BLaER1 (cell line): ENCODE data around the gene GFER.
"Not testable (repeated sequence)": the region's sequence is repeated elsewhere in the genome, so short reads cannot be mapped to it uniquely, and the experiment has no call there.

ENCODE experiments used
- H3K27ac ChIP-seq: shearing (Covaris generic); formaldehyde crosslinking; 2 replicates; pipeline ENCODE4 v1.8.1; 2022
- H3K27me3 ChIP-seq: shearing (Covaris generic); formaldehyde crosslinking; 2 replicates; pipeline ENCODE4 v1.8.1; 2022
- H3K36me3 ChIP-seq: shearing (Covaris generic); formaldehyde crosslinking; 2 replicates; pipeline ENCODE4 v1.8.1; 2022
- H3K4me1 ChIP-seq: shearing (Covaris generic); formaldehyde crosslinking; 2 replicates; pipeline ENCODE4 v1.8.1; 2022
- H3K4me2 ChIP-seq: shearing (Covaris generic); formaldehyde crosslinking; 2 replicates; pipeline ENCODE4 v1.8.1; 2022
- H3K4me3 ChIP-seq: shearing (Covaris generic); formaldehyde crosslinking; 2 replicates; pipeline ENCODE4 v1.8.1; 2022
- H3K9ac ChIP-seq: shearing (Covaris generic); formaldehyde crosslinking; 2 replicates; pipeline ENCODE4 v1.8.1; 2022
- H3K9me3 ChIP-seq: shearing (Covaris generic); formaldehyde crosslinking; 2 replicates; pipeline ENCODE4 v1.8.1; 2022
- H4K20me1 ChIP-seq: shearing (Covaris generic); formaldehyde crosslinking; 2 replicates; pipeline ENCODE4 v1.8.1; 2022
- Cebpa-rat ChIP-seq: shearing (Covaris generic); IDR thresholded peaks from 2 replicates; pipeline ENCODE4 v1.8.1; 2022

The GFER gene

GRCh38 chr16:2033057-2033908 is 49.3 kb downstream of the GFER start:
- peak overlapping the region; percentile 65 for H3K4me3 ChIP-seq
- peaks cover 20% of the 10 kb centered on the region for H3K36me3 ChIP-seq

DNA sequence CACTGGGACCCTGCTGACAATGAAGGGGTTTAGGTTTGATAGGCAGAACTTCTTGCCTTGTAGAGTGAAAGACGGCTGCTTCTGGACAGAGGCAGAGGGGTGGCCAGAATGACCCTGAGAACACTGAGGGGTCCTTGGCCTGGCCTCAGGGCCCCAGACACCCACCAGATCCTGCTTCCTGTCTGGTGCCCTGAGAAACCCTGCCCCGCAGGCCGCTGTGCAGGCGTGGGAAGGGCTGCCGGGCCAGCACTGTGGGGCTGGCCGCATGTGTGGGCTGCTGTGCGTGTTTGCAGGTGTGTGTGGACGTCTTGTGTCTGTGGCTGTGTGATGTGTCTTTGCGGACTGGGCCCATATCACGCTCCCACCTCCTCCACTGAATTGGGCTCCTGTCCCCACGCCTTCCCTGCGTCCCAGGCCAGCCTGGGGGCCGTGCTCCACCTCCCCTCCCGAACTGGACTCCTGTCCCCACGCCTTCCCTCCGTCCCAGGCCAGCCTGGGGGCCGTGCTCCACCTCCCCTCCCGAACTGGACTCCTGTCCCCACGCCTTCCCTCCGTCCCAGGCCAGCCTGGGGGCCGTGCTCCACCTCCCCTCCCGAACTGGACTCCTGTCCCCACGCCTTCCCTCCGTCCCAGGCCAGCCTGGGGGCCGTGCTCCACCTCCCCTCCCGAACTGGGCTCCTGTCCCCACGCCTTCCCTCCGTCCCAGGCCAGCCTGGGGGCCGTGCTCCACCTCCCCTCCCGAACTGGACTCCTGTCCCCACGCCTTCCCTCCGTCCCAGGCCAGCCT is 50.1 kb downstream of the GFER start:
- H3K9me3 ChIP-seq, H4K20me1 ChIP-seq, H3K27me3 ChIP-seq: not testable (repeated sequence)
- H3K4me2 ChIP-seq, result peak overlapping the region; percentile 98
- H3K36me3 ChIP-seq, result peaks cover 20% of the 10 kb centered on the region
- H3K4me1 ChIP-seq, result peaks cover 94% of the 10 kb centered on the region
- peak overlapping the region; percentile 65 for H3K4me3 ChIP-seq
- peak overlapping the region; percentile 78 for H3K9ac ChIP-seq
- H3K27ac ChIP-seq, result peak overlapping the region; percentile 89

More at GRCh38 chr16:2033057-2033908, 49.3 kb downstream of the GFER start:
- H3K27ac ChIP-seq, result peak overlapping the region; percentile 89
- H3K4me1 ChIP-seq, result peaks cover 92% of the 10 kb centered on the region
- no peaks in the 10 kb centered on the region for H3K9me3 ChIP-seq
- peaks cover 9% of the 10 kb centered on the region for H4K20me1 ChIP-seq
- peak overlapping the region; percentile 78 for H3K9ac ChIP-seq
- no peak for TF ChIP-seq Cebpa-rat
- H3K4me2 ChIP-seq, result peak overlapping the region; percentile 98
- H3K27me3 ChIP-seq, result peaks cover 7% of the 10 kb centered on the region

- Histone ChIP-seq H3K9me3 (no peaks in the 10 kb centered on the region), H3K27me3 (no peaks in the 10 kb centered on the region), H3K4me3 (peak overlapping the region; percentile 14; the same call in 1 of the 2 replicates), H3K27ac (peak overlapping the region; percentile 78), H3K4me1 (peaks cover 100% of the 10 kb centered on the region), H4K20me1 (no peaks in the 10 kb centered on the region), H3K4me2 (peak overlapping the region; percentile 94), H3K9ac (peak overlapping the region; percentile 66), H3K36me3 (peaks cover 17% of the 10 kb centered on the region)
- no peak for TF ChIP-seq Cebpa-rat
Measured at GRCh38 chr16:2034696-2035430, 50.9 kb downstream of the GFER start.

DNA sequence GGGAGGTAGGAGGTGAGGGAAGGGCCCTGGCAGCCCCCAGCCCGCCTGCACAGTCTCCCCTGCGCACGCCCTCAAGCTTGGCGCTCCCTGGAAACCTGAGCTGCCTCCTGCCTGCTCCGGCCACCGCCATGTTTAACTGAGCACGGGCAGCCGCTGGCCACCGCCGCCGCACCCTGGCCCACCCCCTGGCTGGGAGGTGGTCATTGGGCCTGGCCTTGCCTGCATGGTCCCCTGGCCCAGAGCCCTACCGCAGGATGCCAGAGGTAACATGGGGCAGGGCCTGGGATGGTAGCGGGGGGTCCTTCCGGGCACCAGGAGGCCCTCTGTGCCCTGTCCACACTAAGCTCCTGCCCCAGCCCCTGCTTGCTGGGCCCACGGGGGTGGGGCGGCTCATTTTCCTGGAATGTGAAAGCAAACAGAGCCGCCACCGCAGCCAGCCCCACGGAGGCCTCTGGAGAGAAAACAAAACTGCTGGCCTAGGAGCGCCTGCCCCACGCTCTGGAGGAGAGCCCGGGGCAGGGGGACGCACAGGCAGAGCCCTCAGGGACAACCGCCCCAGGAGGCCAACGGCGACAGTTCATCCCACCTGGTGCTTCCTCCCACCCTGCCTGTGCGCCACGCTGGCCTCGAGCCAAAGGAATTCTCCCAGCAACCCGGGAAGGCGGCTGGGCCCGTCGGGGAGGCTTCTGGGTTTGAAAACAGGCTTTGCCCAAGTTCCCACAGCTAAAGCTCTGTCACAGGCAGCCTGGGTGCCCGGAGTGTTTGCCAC is 51.6 kb downstream of the GFER start:
- no peak for TF ChIP-seq Cebpa-rat
- Histone ChIP-seq H3K27me3 (no peaks in the 10 kb centered on the region), H3K4me2 (peak overlapping the region; percentile 94), H3K27ac (peak overlapping the region; percentile 78), H3K4me3 (peak overlapping the region; percentile 24; the same call in 1 of the 2 replicates), H3K36me3 (peaks cover 13% of the 10 kb centered on the region), H4K20me1 (no peaks in the 10 kb centered on the region), H3K4me1 (peaks cover 100% of the 10 kb centered on the region), H3K9ac (peak overlapping the region; percentile 66), H3K9me3 (no peaks in the 10 kb centered on the region)

- H3K9ac ChIP-seq, result peak overlapping the region; percentile 66
- peak overlapping the region; percentile 94 for H3K4me2 ChIP-seq
- H3K36me3 ChIP-seq, result peaks cover 13% of the 10 kb centered on the region
- no peaks in the 10 kb centered on the region for H4K20me1 ChIP-seq
- no peaks in the 10 kb centered on the region for H3K9me3 ChIP-seq
- H3K4me3 ChIP-seq, result peak overlapping the region; percentile 24; the same call in 1 of the 2 replicates
- no peaks in the 10 kb centered on the region for H3K27me3 ChIP-seq
- TF ChIP-seq Cebpa-rat, result no peak
- H3K4me1 ChIP-seq, result peaks cover 100% of the 10 kb centered on the region
- peak overlapping the region; percentile 78 for H3K27ac ChIP-seq
Measured at GRCh38 chr16:2036200-2036966, 52.4 kb downstream of the GFER start.

DNA sequence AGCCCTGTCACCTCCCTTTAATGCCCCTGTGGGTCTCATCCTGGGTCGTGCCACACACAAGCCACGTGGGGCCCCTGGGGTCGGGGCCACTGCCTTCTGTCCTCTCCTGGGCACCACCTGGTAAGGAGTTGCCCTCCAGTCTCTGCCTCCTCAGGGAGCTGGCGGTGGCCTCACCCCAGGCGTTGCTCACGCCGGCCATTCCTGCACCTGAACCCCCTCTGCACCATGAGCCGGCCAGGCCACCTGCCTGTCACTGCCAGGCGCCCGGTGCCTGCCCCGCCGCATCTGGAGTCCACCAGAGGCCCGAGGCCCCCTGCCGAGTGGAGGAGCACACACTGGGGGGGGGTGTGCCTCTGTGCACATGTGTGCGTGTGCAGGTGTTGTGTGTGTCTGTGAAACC is 53.1 kb downstream of the GFER start:
- peak overlapping the region; percentile 78 for H3K27ac ChIP-seq
- H3K9ac ChIP-seq, result peak overlapping the region; percentile 50; the same call in 1 of the 2 replicates
- H3K27me3 ChIP-seq, result no peaks in the 10 kb centered on the region
- H4K20me1 ChIP-seq, result no peaks in the 10 kb centered on the region
- no peaks in the 10 kb centered on the region for H3K9me3 ChIP-seq
- no peak overlapping the region for H3K4me3 ChIP-seq
- peaks cover 100% of the 10 kb centered on the region for H3K4me1 ChIP-seq
- H3K36me3 ChIP-seq, result peaks cover 13% of the 10 kb centered on the region
- H3K4me2 ChIP-seq, result peak overlapping the region; percentile 94
- TF ChIP-seq Cebpa-rat, result no peak
